Activated naive CD4-positive, alpha-beta T cell treated with anti-CD3 and anti-CD28 coated beads, Interleukin-2, amount 50 U/mL, for 72 hours (primary cell): ENCODE measurements around the gene SP7. TPM values are rescaled to one million over a fixed set of nuclear protein-coding genes. Genes with fewer than 3 reads are reported as not detected.

Source experiments
- total RNA-seq, 2 donors: library from RNA; stranded (reverse); gene quantifications; one replicate each; pipeline ENCODE4 v1.2.3, GENCODE V29; 2022

SP7 gene
- total RNA-seq, 2 donors from 2014 or later: not detected

Other genes with a start within 250 kb of the SP7 start
- gene IGFBP6, start 238.7 kb downstream of the SP7 start, total RNA-seq: 1 to 10 TPM; 1.5 to 3.6 TPM
- gene SOAT2, start 232.9 kb downstream of the SP7 start, total RNA-seq: under 1 TPM; 0.35 to 0.59 TPM
- gene ZNF740, start 155.6 kb downstream of the SP7 start, total RNA-seq: 10 to 100 TPM; 36.8 to 43.2 TPM
- 10 to 100 TPM; 24.4 to 55.8 TPM for gene CSAD, start 155.4 kb downstream of the SP7 start, total RNA-seq
- 10 to 100 TPM; 71.4 to 76.3 TPM for gene ITGB7, start 129.1 kb downstream of the SP7 start, total RNA-seq
- 10 to 100 TPM; 15.5 to 23.5 TPM for gene RARG, start 104.1 kb downstream of the SP7 start, total RNA-seq
- 10 to 100 TPM; 32.8 to 76.3 TPM for gene ESPL1, start 68.1 kb downstream of the SP7 start, total RNA-seq
- 100 to 1,000 TPM; 334 to 355 TPM for gene PFDN5, start 40.8 kb downstream of the SP7 start, total RNA-seq
- 10 to 100 TPM; 63.8 to 91.5 TPM for gene MYG1, start 36.7 kb downstream of the SP7 start, total RNA-seq
- 10 to 100 TPM; 52.3 to 83.5 TPM for gene AAAS, start 14.7 kb downstream of the SP7 start, total RNA-seq
- 100 to 1,000 TPM in 1 of 2 donors, 10 to 100 TPM in 1; 86.0 to 156 TPM for gene SP1, start 43.8 kb upstream of the SP7 start, total RNA-seq
- gene AMHR2, start 87.5 kb upstream of the SP7 start, total RNA-seq: under 1 TPM in 1 of 2 donors, not detected in 1; 0.25 TPM
- 100 to 1,000 TPM; 170 to 226 TPM for gene PRR13, start 105.4 kb upstream of the SP7 start, total RNA-seq
- 1,000 to 10,000 TPM in 1 of 2 donors, 100 to 1,000 TPM in 1; 786 to 1,016 TPM for gene PCBP2, start 115.7 kb upstream of the SP7 start, total RNA-seq
- gene MAP3K12, start 163.1 kb upstream of the SP7 start, total RNA-seq: 10 to 100 TPM in 1 of 2 donors, 1 to 10 TPM in 1; 9.5 to 21.7 TPM
- gene TARBP2, start 164.9 kb upstream of the SP7 start, total RNA-seq: 10 to 100 TPM; 29.9 to 30.4 TPM
- not detected for gene NPFF, start 171.1 kb upstream of the SP7 start, total RNA-seq